MCF 10A (cell line): ENCODE data around the gene BACH2. TPM values are rescaled to one million over a fixed set of nuclear protein-coding genes. Genes with fewer than 3 reads are reported as not detected.

Experiments
- BruUV-seq: library from RNA; stranded (reverse); fragments of 400-500 nt; replicated peaks from 2 replicates; lab custom pipeline; 2021; lab: Mats Ljungman, UMichigan
- CTCF ChIA-PET: fragments of 300-600 bp; sonication (Branson Sonifier 250); formaldehyde crosslinking; extraction: SDS; loops from one replicate; lab custom pipeline; 2021; ENCODE audit warnings: antibody characterized with exemption, inconsistent platforms; lab: Yijun Ruan, JAX
- POLR2A ChIA-PET: fragments of 300-600, 350-650 bp; sonication (Branson Sonifier 250); formaldehyde crosslinking; extraction: SDS; loops from one replicate; lab custom pipeline; 2020; ENCODE audit warnings: antibody characterized with exemption, inconsistent platforms; lab: Yijun Ruan, JAX
- DNase-seq: peaks from one replicate; pipeline ENCODE4 v3.0.0-alpha.2; 2018; ENCODE audit not compliant: unreplicated experiment
- H3K27ac Mint-ChIP-seq: one replicate; pipeline ENCODE4 v1.8.0; 2022; ENCODE audit warnings: mild to moderate bottlenecking, low read depth, mixed read lengths; ENCODE audit not compliant: unreplicated experiment
- H3K27me3 Mint-ChIP-seq: one replicate; pipeline ENCODE4 v1.8.0; 2022; ENCODE audit warnings: mixed read lengths; ENCODE audit not compliant: insufficient read depth, unreplicated experiment
- H3K36me3 Mint-ChIP-seq: one replicate; pipeline ENCODE4 v1.8.0; 2022; ENCODE audit warnings: mild to moderate bottlenecking, moderate library complexity, mixed read lengths; ENCODE audit not compliant: insufficient read depth, unreplicated experiment
- H3K4me1 Mint-ChIP-seq: one replicate; pipeline ENCODE4 v1.8.0; 2022; ENCODE audit warnings: mixed read lengths; ENCODE audit not compliant: insufficient read depth, unreplicated experiment
- H3K4me3 Mint-ChIP-seq: one replicate; pipeline ENCODE4 v1.8.0; 2022; ENCODE audit warnings: mild to moderate bottlenecking, moderate library complexity, mixed read lengths; ENCODE audit not compliant: unreplicated experiment
- H3K9me3 Mint-ChIP-seq: one replicate; pipeline ENCODE4 v1.8.0; 2022; ENCODE audit warnings: mixed read lengths; ENCODE audit not compliant: unreplicated experiment
- intact Hi-C: fragments of 100-400 bp; cut with micrococcal nuclease; formaldehyde crosslinking; loops from 2 replicates; pipeline ENCODE4 v1.14.1; 2022
- total RNA-seq: library from RNA; stranded (reverse); gene quantifications from 2 replicates; pipeline ENCODE4 v1.2.3, GENCODE V29; 2022
- TF ChIP-seq, protein P1 (sequence below): fragments of 200-600 bp; IDR thresholded peaks from one replicate; pipeline ENCODE4 v1.8.0; 2022; ENCODE audit warnings: antibody characterized with exemption, mild to moderate bottlenecking; ENCODE audit not compliant: unreplicated experiment

Gene BACH2
- total RNA-seq, 1 experiment from 2014 or later: 9.9 TPM

DNA sequence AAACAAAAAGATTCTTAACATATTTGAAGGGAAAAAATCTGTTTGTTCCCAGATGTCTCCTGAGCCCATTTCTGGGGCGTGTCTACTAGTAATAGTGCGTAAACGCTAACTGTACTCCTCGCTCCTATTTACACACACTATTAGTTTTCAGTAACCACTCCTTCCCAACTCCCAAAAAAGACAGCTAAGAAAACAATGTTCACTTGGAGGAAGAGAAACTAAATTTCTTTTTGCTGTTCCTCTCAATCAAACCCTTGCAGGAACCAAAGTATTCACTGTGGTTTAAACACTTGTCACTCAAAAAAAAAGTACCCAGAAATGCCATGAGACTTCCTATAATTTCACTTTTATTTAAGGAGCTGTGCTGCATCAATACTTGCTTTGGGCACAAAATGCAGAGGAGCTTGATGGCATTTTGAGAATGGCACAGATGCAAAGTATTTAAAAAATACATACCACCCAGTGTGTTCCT is 118.2 kb downstream of the BACH2 start:
- no peak for DNase-seq
- Mint-ChIP-seq H3K27me3 (no peaks in the 10 kb centered on the region), H3K9me3 (no peaks in the 10 kb centered on the region), H3K4me1 (peaks cover 24% of the 10 kb centered on the region), H3K4me3 (no peak overlapping the region), H3K36me3 (no peaks in the 10 kb centered on the region), H3K27ac (no peak overlapping the region)
- intact Hi-C loops: loop anchor here (2.0 to 5.0 kb wide), 2 partner anchors 91 to 208 kb away; no protein-coding TSS in a partner anchor
- BruUV-seq: no TSS peak
- TF ChIP-seq, protein P1, sequence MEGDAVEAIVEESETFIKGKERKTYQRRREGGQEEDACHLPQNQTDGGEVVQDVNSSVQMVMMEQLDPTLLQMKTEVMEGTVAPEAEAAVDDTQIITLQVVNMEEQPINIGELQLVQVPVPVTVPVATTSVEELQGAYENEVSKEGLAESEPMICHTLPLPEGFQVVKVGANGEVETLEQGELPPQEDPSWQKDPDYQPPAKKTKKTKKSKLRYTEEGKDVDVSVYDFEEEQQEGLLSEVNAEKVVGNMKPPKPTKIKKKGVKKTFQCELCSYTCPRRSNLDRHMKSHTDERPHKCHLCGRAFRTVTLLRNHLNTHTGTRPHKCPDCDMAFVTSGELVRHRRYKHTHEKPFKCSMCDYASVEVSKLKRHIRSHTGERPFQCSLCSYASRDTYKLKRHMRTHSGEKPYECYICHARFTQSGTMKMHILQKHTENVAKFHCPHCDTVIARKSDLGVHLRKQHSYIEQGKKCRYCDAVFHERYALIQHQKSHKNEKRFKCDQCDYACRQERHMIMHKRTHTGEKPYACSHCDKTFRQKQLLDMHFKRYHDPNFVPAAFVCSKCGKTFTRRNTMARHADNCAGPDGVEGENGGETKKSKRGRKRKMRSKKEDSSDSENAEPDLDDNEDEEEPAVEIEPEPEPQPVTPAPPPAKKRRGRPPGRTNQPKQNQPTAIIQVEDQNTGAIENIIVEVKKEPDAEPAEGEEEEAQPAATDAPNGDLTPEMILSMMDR: no peak
- CTCF ChIA-PET: interaction anchor here (0.6 to 2.1 kb wide), 18 partner anchors 8 to 292 kb away, joined by 3 to 15 read pairs (median 4); no protein-coding TSS in a partner anchor
- POLR2A ChIA-PET: interaction anchor here (0.8 to 1.7 kb wide), 5 partner anchors 8 to 80 kb away, joined by 3 to 6 read pairs (median 4); no protein-coding TSS in a partner anchor

DNA sequence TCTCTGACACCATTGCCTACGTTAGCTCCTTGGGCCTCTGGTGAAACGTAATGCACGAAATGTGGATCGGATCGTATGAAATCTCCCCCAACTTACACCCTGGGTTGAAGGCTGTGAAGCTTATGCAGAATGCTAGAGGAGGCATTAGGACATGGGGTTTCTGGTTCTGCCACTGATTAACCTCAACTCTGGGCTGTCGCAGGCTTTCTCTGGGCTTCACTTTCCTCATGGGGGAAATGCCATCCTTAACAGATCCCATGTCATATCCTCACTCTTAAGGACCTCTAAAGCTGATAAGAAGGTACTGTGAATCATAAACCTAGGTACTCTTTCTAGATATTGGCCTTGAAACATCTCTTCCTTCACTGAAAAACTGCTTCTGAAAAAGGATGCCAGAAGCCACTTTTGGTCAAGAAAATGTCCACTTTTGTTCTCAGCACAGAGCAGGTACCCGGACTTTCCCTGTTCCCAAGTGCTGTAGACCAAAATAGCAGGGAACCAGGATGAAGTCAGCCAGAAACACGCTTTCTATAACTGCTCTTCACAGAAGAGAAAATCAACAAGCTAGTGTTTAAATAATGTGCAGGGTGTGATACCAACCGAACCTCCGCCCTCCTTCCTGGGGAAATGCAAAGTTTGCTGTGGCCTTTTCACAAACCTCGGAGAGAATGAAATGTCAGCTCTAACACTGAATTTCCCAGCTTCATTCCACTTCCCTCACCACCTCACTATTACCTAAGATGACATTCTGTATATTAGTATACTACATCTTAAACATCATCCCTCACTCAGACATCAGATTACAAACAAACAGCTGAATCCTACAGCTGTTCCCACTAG is 118.9 kb downstream of the BACH2 start:
- Mint-ChIP-seq H3K27me3 (no peaks in the 10 kb centered on the region), H3K36me3 (no peaks in the 10 kb centered on the region), H3K4me3 (no peak overlapping the region), H3K4me1 (peaks cover 24% of the 10 kb centered on the region), H3K9me3 (no peaks in the 10 kb centered on the region), H3K27ac (no peak overlapping the region)
- BruUV-seq: no TSS peak
- POLR2A ChIA-PET: interaction anchor here (1.0 to 1.7 kb wide), 4 partner anchors 9 to 80 kb away, joined by 3 to 6 read pairs (median 4); no protein-coding TSS in a partner anchor
- DNase-seq: no peak
- CTCF ChIA-PET: interaction anchor here (0.6 to 1.7 kb wide), 16 partner anchors 13 to 237 kb away, joined by 3 to 8 read pairs (median 4); no protein-coding TSS in a partner anchor
- intact Hi-C loops: loop anchor here (2.0 to 5.0 kb wide), 2 partner anchors 90 to 207 kb away; no protein-coding TSS in a partner anchor
- TF ChIP-seq, protein P1: no peak

DNA sequence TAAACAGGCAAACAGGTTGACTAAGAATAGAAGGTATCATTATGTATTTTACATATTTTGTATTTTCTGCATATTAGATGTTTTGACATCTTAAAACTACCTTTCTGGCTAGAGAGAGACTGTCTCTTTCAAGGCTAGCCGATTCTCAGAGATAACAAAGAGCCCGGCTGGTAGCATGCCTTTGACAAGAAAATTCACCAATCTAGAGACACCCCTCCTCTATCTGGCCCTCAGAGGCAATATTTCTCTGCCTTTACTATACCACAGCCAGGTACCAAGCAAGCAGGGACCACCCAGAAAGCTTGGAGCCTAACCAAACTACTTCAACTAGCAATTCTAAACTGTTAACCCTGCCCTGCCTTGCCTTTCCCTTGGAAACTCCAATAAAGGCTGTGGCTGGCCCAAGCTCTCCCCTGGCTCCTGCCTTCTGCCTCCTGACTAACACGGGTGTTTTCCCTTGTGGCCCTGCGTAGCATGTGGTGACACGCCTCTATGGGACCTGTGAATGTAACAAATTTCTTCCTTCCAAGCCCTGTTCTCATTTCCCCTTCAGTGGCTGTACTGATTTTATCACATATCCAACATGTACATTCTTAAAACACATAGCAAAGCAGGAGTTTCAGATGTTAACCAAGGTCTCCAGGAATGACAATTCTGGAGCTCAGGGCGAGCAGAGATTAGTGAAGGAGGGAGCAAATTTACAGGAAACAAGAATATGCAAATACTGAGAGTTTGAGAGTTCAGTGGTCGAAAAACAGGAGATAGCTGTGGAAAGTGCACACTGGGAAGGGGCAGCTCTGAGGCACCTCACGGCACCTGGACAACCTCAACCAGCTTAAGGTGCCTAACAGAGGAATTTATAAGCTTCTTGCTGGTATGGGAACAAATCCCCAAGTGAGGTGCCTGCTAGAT is 120.8 kb downstream of the BACH2 start:
- Mint-ChIP-seq H3K9me3 (no peaks in the 10 kb centered on the region), H3K27me3 (no peaks in the 10 kb centered on the region), H3K27ac (peak overlapping the region; percentile 39), H3K36me3 (no peaks in the 10 kb centered on the region), H3K4me3 (no peak overlapping the region), H3K4me1 (peaks cover 24% of the 10 kb centered on the region)
- intact Hi-C loops: loop anchor here (5.0 kb wide), 1 partner anchor 89 kb away; no protein-coding TSS in a partner anchor
- POLR2A ChIA-PET: interaction anchor here (0.6 to 1.1 kb wide), 3 partner anchors 42 to 70 kb away, joined by 3 to 7 read pairs (median 3); no protein-coding TSS in a partner anchor
- no TSS peak for BruUV-seq
- TF ChIP-seq, protein P1: no peak
- CTCF ChIA-PET: interaction anchor here (0.7 to 1.5 kb wide), 4 partner anchors 16 to 205 kb away, joined by 3 to 5 read pairs (median 4); no protein-coding TSS in a partner anchor
- DNase-seq: peak; percentile 62
